Measurements from ENCODE around the gene HLA-DPB1.
"Not testable (repeated sequence)": the region's sequence is repeated elsewhere in the genome, so short reads cannot be mapped to it uniquely, and the experiment has no call there.

The HLA-DPB1 gene

DNA sequence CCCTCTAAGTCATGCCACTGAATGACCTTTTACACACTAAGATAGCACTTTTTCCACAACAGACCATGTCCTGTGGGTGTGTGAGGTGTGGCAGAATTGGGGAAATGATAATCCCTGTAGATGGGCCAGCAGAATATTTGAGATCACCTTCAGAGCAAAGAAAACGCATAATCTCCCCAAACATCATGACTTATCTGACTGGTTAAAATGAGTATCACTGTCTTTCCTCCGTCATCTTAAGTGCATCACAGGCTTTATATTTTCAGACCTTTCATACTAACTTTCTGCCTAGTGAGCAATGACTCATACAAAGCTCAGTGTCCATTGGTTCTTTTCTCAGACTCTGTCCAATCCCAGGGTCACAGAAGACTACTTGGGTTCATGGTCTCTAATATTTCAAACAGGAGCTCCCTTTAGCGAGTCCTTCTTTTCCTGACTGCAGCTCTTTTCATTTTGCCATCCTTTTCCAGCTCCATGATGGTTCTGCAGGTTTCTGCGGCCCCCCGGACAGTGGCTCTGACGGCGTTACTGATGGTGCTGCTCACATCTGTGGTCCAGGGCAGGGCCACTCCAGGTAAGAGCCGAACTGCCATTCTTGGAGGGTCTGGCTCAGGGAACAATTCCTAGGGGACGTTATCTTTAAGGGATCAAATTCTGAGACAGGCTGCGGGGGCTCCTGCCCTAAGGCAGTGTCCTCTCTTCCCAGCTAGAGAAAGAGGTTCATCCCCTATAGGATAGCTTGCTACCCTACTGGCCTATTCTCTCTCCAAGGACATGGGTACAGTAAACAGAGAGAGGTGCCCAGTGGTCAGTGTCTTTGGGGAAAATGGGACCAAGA, at the start of gene HLA-DPB1:
Gene HLA-DPB1 (plus strand): TSS at position 423 of the 838 bp plus-strand sequence. CDS start 52 bp downstream, at position 475.
- no peak for DNase-seq

GRCh38 chr6:33028220-33028849, 47.5 kb upstream of the HLA-DPB1 start:
- DNase-seq: no peak

DNA sequence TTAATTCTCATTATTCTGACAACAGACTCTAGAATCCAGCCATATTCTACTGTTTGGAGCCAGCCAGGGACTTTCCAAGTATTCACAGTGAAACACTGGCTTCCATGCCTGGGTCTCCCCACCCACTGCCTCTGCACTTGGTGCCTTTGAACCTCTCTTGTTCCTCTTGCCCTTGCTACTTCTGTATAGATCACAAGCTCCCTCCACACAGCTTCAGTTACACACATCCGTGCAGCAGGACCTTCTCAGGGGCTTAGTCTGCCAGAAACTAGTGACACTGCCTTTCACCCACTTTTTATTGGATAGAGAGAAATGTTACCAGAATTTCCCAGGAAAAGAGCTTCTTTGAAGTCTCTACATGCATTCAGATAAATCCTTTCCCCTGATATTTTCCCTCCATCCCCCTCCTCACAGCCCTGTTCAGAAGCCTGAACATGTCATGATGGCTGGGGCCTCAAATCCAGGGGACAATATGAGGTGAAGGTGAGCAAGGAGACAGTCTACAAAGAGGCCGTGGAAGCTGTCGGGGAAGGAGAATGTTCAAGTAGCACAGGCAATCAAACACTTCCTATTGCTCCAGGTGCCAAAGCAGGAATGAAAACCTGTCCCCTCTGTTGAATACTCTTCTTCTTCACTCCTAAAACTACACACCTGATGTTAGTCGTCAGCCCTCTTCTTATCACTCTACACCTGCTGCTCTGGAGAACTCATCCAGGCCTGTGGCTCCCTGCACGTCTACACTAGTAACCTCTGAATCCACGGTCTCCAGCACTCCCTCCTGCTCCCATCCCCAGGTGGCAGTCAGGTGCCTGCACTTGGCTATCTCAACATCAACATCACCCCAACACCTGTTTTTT, 46.2 kb upstream of the HLA-DPB1 start:
- no peak for DNase-seq

- no peak for DNase-seq
These were observed 45.5 kb upstream of the HLA-DPB1 start for GRCh38 chr6:33030245-33030644.

GRCh38 chr6:33034554-33034953, 41.2 kb upstream of the HLA-DPB1 start:
- no peak for DNase-seq

DNA sequence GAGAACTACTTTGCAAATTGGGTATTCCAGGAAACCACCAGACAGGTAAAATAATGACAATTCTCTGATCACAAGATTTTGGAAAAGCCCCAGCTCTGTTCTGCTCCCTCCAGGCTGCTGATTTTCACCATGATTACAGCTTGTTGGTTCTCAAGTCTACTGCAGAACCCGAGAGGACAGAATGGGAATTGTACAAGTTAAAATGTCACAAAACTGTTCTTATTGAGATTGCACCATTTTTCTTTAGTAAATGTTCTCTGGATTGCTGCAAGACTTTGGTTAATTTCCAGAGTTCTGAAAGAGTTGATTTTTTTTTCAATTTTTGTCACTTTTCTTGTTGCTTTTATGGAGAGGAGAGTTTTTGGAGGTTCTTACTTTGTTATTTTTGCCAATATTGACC, 39.3 kb upstream of the HLA-DPB1 start:
- DNase-seq: no peak

DNA sequence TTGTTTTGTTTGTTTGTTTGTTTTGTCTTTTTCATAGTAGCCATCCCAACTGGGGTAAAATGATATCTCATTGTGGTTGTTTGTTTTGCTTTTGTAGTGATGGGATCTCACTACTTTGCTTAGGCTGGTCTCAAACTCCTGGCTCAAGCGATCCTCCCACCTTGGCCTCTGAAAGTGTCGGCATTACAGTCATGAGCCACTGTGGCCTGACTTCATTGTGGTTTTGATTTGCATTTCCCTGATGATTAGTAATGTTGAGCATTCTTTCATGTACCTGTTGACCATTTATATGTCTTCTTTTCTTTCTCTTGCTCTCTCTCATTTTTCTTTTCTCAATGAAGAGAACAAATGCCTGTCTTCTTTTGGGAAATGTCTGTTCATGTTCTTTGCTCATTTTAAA, 35.6 kb upstream of the HLA-DPB1 start:
- no peak for DNase-seq

GRCh38 chr6:33049323-33050013, 26.3 kb upstream of the HLA-DPB1 start:
- DNase-seq: no peak

- no peak for DNase-seq
These were observed 25.6 kb upstream of the HLA-DPB1 start for GRCh38 chr6:33050014-33050810.

GRCh38 chr6:33052627-33053026, 23.2 kb upstream of the HLA-DPB1 start:
- DNase-seq: no peak

GRCh38 chr6:33053230-33053629, 22.6 kb upstream of the HLA-DPB1 start:
- DNase-seq: no peak

DNA sequence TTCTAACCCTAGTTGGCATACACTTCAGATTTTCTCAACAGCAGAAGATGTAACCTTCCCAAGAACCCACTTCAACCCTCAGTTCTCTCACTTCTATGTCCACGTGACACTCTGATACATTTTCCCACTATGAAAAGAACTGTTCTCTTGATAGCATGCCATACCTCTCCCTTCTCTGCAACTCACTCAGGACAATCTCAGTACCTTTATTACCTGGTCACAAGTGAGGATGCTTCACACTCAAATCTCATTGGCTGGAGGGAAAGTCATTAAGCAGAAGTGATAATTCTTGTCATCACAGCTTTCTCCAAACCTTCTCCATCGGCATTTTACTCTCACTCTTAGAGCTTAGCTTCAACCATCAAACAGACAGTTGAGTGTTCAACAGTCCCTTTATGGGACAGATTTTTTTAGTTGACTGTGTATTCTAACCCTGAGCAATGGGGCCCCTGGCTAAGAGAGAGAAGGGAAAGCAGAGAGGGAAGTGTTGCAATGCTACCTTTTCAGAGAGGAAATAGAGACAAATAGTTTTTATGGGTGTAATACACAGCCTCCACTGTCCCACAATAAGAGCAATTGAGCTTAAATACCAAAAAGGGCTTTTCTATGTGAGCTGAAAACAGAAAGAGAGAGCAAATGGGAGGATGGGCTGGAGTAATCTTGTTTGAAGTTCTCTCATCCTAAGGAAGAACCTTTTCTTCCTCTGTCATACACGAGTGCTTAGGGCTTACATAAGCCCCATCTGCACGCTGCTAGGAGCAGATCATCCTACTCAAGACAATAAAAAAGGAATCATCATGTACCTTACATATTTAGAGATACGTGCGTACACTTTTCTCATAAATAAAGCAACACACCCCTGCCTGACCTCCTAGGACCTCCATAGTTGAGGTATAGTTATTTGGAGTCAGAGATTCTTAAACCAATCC, 18.3 kb upstream of the HLA-DPB1 start:
- DNase-seq: no peak

DNA sequence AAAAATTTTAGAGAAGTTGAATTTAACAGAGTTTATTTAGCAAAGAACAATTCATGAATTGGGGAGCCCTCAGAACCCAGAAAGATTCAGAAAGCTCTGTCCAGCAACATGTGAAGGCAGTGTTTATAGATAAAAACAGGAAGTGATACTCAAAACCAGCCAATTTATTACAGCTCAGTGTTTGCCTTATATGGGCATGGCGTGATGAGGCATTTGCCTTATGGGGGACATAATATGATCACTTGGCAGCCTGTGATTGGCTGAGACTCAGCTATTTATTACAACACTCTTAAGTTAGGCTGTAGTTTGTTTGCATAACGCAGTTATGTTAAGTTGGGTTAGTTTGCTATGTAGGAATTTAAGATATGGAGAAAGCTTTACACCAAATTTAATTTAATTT, 13.8 kb upstream of the HLA-DPB1 start:
- DNase-seq: peak; percentile 31

- DNase-seq: not testable (repeated sequence)
These were observed 12.4 kb upstream of the HLA-DPB1 start for GRCh38 chr6:33063435-33063834.

GRCh38 chr6:33064723-33065122, 11.1 kb upstream of the HLA-DPB1 start:
- DNase-seq: no peak

GRCh38 chr6:33065312-33065711, 10.5 kb upstream of the HLA-DPB1 start:
- DNase-seq: no peak

DNA sequence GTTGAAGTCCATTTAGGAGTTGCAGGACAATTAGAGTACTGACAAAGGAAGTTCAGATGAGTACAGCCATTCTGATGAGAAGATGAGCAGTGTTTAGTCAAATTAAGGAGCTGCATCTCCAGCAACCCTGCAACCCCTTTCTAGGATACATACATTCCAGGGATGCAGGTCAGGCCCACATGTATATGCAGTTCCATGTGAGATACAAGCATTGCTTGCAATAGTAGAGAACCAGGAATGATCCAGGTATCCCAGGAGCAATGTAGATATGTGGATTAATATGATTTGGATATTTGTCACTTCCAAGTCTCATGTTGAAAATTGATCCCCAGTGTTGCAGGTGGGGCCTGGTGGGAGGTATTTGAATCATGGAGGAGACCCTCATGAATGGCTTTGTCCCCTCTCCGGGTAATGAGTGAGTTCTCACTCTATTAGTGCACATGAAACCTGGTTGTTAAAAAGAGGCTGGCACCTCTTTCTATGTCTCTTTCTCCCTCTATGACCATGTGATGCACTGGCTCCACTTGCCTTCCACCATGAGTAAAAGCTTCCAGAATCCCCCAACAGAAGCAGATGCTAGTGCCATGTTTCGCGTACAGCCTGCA, 8.8 kb upstream of the HLA-DPB1 start:
- DNase-seq: no peak

- no peak for DNase-seq
These were observed 6.6 kb upstream of the HLA-DPB1 start for GRCh38 chr6:33069021-33069738.

GRCh38 chr6:33070909-33071308, 4.9 kb upstream of the HLA-DPB1 start:
- DNase-seq: no peak

- DNase-seq: no peak
These were observed 4.2 kb upstream of the HLA-DPB1 start for GRCh38 chr6:33071569-33071968.

Data from SIG-M5 (cell line).